HepG2 (cell line): ENCODE data around the gene KDM2B. TPM values are rescaled to one million over a fixed set of nuclear protein-coding genes. Genes with fewer than 3 reads are reported as not detected.

Experiments
- CREM ChIP-seq, 2 experiments: sonication (generic) in 1 of 2; formaldehyde crosslinking in 1 of 2; IDR thresholded peaks; 2 replicates each; pipeline versions ENCODE4 v1.4.0 to v1.6.1; 2016 to 2020; ENCODE audit warnings: antibody characterized with exemption in 1 of 2, mild to moderate bottlenecking in 1 of 2, missing genetic modification reagents in 1 of 2
- CTCF ChIP-seq: sonication (generic); formaldehyde crosslinking; IDR thresholded peaks from 2 replicates; pipeline ENCODE4 v1.5.0; 2020; ENCODE audit warnings: mild to moderate bottlenecking, missing genetic modification reagents, moderate library complexity
- FIP1L1 ChIP-seq: fragments of 200-400 bp; formaldehyde crosslinking; IDR thresholded peaks from 2 replicates; pipeline ENCODE4 v1.6.1; 2018; ENCODE audit warnings: low read depth, mild to moderate bottlenecking, low read length, moderate library complexity, borderline replicate concordance; ENCODE audit not compliant: insufficient read depth
- JUN ChIP-seq: sonication (generic); formaldehyde crosslinking; IDR thresholded peaks from 2 replicates; pipeline ENCODE4 v1.4.0; 2020; ENCODE audit warnings: mild to moderate bottlenecking, missing genetic modification reagents
- KLF9 ChIP-seq: IDR thresholded peaks from 2 replicates; pipeline ENCODE4 v1.6.1; 2016; ENCODE audit warnings: low read depth
- NFIB ChIP-seq: sonication (generic); formaldehyde crosslinking; IDR thresholded peaks from 2 replicates; pipeline ENCODE4 v1.9.0; 2021; ENCODE audit warnings: missing genetic modification reagents, mild to moderate bottlenecking, borderline replicate concordance
- NFYB ChIP-seq: sonication (generic); formaldehyde crosslinking; IDR thresholded peaks from 2 replicates; pipeline ENCODE4 v1.4.0; 2020; ENCODE audit warnings: missing genetic modification reagents
- NFYC ChIP-seq: IDR thresholded peaks from 2 replicates; pipeline ENCODE4 v1.6.1; 2016; ENCODE audit warnings: missing genetic modification reagents, missing compliant biosample characterization
- RFXAP ChIP-seq: sonication (generic); formaldehyde crosslinking; IDR thresholded peaks from 2 replicates; pipeline ENCODE4 v1.4.0; 2020; ENCODE audit warnings: missing genetic modification reagents, borderline replicate concordance
- SOX13 ChIP-seq, 3 experiments: fragments of 450-650 bp in 1 of 3; sonication (generic) in 1 of 3; formaldehyde crosslinking in 1 of 3; IDR thresholded peaks in 2 of 3; conservative IDR thresholded peaks in 1 of 3; 2 replicates each; pipeline versions ENCODE4 v1.5.0 to v1.6.1; 2016 to 2020; ENCODE audit warnings: antibody characterized with exemption in 1 of 3, mild to moderate bottlenecking in 1 of 3, missing compliant biosample characterization in 1 of 3, missing genetic modification reagents in 1 of 3, moderate library complexity in 1 of 3
- ZNF224 ChIP-seq: sonication (generic); formaldehyde crosslinking; IDR thresholded peaks from 2 replicates; pipeline ENCODE4 v1.5.0; 2020; ENCODE audit warnings: mild to moderate bottlenecking, missing genetic modification reagents
- ZNF547 ChIP-seq: sonication (generic); formaldehyde crosslinking; IDR thresholded peaks from 2 replicates; pipeline ENCODE4 v1.5.1; 2020; ENCODE audit warnings: mild to moderate bottlenecking, missing genetic modification reagents
- polyA plus RNA-seq, 8 experiments: library from polyadenylated mRNA; depleted of rRNA in 3 of 8; stranded (reverse) in 7 of 8; unstranded in 1 of 8; fragments of >200 nt; fragmentation: Illumina TruSeq in 4 of 8; extraction: Trizol in 4 of 8; gene quantifications; 2 replicates each; pipeline versions ENCODE4 v1.2.1 to v1.2.3, GENCODE V29; 2011 to 2016; ENCODE audit warnings: low read depth in 4 of 8, missing spikeins in 1 of 8, mixed read lengths in 1 of 8; ENCODE audit not compliant: insufficient read depth in 1 of 8
- total RNA-seq, 5 experiments: library from RNA; depleted of rRNA; stranded (reverse); fragments of >200 nt; fragmentation: Illumina TruSeq; extraction: Trizol; gene quantifications; 2 replicates each; pipeline ENCODE4 v1.2.3, GENCODE V29; 2016; ENCODE audit warnings: low read depth in 1 of 5
- TF ChIP-seq, protein P1 (sequence below): sonication (generic); formaldehyde crosslinking; IDR thresholded peaks from 2 replicates; pipeline ENCODE4 v1.5.1; 2020; ENCODE audit warnings: mild to moderate bottlenecking, missing genetic modification reagents
- TF ChIP-seq, protein P2 (sequence below): sonication (generic); formaldehyde crosslinking; IDR thresholded peaks from 2 replicates; pipeline ENCODE4 v1.4.0; 2020; ENCODE audit warnings: missing genetic modification reagents, borderline replicate concordance
- TF ChIP-seq, protein P3 (sequence below): sonication (generic); formaldehyde crosslinking; IDR thresholded peaks from 2 replicates; pipeline ENCODE4 v1.4.0; 2020; ENCODE audit warnings: missing genetic modification reagents

KDM2B gene
- total and polyA plus RNA-seq, 2 of the 13 experiments (the other 11 are each of a cell fraction or from before 2014, with no cell fraction given), result 17.5 to 26.1 TPM

DNA sequence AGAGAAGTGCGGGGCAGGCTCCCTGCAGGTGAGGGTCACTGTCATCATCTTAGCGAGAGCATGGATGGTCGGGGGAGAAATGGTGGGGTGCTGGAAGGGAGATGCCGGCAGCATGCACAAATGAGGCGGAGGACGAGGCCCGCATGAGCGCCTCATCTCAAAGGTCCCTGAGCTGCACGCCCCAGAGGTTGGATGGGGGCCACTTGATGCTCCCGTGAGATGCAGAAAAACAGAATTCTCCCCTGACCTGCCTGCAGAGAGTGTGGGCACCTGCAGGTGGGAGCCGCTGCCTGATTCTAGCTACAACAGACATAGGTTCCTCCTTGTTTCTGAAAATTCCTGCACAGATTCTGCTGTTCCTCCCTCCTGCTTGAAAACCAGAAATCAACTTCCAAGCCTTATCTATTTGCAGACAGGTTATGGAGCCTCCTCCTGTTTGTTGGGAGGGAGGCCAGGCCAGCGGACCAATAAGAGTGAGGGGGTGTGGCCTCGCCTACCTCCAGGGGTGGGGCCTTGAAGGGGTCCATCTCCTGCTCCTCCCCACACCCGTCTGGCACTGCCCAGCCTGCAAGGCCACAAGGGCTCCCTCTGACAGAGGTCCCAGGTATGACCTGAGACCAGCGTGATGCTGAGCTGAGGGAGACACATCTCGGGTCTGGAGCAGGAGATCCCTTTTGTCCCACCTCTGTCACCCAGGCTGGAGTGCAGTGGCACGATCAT is 67.2 kb downstream of the KDM2B start (continued):
- no peak for TF ChIP-seq CREM (IDR thresholded peaks at IDR 0.05)
- no peak for TF ChIP-seq CREM (CRISPR knock-in tag; IDR thresholded peaks at IDR 0.05)
- TF ChIP-seq ZNF547 (CRISPR knock-in tag), result no peak
- TF ChIP-seq, protein P1, sequence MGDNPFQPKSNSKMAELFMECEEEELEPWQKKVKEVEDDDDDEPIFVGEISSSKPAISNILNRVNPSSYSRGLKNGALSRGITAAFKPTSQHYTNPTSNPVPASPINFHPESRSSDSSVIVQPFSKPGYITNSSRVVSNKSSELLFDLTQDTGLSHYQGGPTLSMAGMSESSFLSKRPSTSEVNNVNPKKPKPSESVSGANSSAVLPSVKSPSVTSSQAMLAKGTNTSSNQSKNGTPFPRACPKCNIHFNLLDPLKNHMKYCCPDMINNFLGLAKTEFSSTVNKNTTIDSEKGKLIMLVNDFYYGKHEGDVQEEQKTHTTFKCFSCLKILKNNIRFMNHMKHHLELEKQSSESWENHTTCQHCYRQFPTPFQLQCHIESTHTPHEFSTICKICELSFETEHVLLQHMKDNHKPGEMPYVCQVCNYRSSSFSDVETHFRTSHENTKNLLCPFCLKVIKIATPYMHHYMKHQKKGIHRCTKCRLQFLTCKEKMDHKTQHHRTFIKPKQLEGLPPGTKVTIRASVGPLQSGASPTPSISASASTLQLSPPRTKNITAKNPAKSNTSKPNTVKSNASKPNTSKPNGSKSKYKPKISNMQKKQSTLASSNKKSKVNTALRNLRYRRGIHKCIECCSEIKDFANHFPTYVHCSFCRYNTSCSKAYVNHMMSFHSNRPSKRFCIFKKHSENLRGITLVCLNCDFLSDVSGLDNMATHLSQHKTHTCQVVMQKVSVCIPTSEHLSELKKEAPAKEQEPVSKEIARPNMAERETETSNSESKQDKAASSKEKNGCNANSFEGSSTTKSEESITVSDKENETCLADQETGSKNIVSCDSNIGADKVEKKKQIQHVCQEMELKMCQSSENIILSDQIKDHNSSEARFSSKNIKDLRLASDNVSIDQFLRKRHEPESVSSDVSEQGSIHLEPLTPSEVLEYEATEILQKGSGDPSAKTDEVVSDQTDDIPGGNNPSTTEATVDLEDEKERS (CRISPR knock-in tag), result no peak
- TF ChIP-seq CTCF, result peak; percentile 43; the same call in 1 of the 2 replicates
- TF ChIP-seq NFYC (CRISPR knock-in tag), result peak; percentile 68
- TF ChIP-seq SOX13 (IDR thresholded peaks at IDR 0.05), result no peak
- no peak for TF ChIP-seq SOX13 (CRISPR knock-in tag; conservative IDR thresholded peaks at IDR 0.05 in 1 of 2, IDR thresholded peaks at IDR 0.05 in 1 of 2)
- TF ChIP-seq ZNF224 (CRISPR knock-in tag), result no peak
- no peak for TF ChIP-seq FIP1L1
- peak; percentile 75 for TF ChIP-seq NFYB (CRISPR knock-in tag)
- no peak for TF ChIP-seq JUN
- TF ChIP-seq KLF9 (CRISPR knock-in tag), result no peak
- no peak for TF ChIP-seq NFIB
- TF ChIP-seq, protein P2, sequence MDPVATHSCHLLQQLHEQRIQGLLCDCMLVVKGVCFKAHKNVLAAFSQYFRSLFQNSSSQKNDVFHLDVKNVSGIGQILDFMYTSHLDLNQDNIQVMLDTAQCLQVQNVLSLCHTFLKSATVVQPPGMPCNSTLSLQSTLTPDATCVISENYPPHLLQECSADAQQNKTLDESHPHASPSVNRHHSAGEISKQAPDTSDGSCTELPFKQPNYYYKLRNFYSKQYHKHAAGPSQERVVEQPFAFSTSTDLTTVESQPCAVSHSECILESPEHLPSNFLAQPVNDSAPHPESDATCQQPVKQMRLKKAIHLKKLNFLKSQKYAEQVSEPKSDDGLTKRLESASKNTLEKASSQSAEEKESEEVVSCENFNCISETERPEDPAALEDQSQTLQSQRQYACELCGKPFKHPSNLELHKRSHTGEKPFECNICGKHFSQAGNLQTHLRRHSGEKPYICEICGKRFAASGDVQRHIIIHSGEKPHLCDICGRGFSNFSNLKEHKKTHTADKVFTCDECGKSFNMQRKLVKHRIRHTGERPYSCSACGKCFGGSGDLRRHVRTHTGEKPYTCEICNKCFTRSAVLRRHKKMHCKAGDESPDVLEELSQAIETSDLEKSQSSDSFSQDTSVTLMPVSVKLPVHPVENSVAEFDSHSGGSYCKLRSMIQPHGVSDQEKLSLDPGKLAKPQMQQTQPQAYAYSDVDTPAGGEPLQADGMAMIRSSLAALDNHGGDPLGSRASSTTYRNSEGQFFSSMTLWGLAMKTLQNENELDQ (CRISPR knock-in tag), result no peak
- TF ChIP-seq, protein P3, sequence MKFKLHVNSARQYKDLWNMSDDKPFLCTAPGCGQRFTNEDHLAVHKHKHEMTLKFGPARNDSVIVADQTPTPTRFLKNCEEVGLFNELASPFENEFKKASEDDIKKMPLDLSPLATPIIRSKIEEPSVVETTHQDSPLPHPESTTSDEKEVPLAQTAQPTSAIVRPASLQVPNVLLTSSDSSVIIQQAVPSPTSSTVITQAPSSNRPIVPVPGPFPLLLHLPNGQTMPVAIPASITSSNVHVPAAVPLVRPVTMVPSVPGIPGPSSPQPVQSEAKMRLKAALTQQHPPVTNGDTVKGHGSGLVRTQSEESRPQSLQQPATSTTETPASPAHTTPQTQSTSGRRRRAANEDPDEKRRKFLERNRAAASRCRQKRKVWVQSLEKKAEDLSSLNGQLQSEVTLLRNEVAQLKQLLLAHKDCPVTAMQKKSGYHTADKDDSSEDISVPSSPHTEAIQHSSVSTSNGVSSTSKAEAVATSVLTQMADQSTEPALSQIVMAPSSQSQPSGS, result no peak
- 0 out of 2 replicates have a peak, but pooled peaks have one; percentile 23 for TF ChIP-seq RFXAP
